Trophoblast cell (in vitro differentiated cells and primary cell): ENCODE data around the gene ZBTB20.
A peak's percentile ranks its signal among the peaks of the same experiment; 100 is the strongest.

Source experiments
- DNase-seq, 2 donors: peaks; one replicate each; pipeline ENCODE4 v3.0.0-alpha.2; 2016
- H2AFZ ChIP-seq: 2 replicates; pipeline ENCODE4 v1.6.1; 2013; ENCODE audit warnings: low read length, moderate library complexity, mild to moderate bottlenecking; ENCODE audit not compliant: insufficient read depth, poor library complexity
- H2AK5ac ChIP-seq: 2 replicates; pipeline ENCODE4 v1.6.1; 2013; ENCODE audit warnings: mild to moderate bottlenecking, low read length
- H2BK120ac ChIP-seq: 2 replicates; pipeline ENCODE4 v1.6.1; 2013; ENCODE audit warnings: low read length, mild to moderate bottlenecking, moderate library complexity; ENCODE audit not compliant: insufficient read depth, poor library complexity
- H2BK12ac ChIP-seq: 2 replicates; pipeline ENCODE4 v1.6.1; 2013; ENCODE audit warnings: mild to moderate bottlenecking, low read length, moderate library complexity
- H2BK5ac ChIP-seq: 2 replicates; pipeline ENCODE4 v1.6.1; 2013; ENCODE audit warnings: low read length, low read depth, moderate library complexity, mild to moderate bottlenecking; ENCODE audit not compliant: poor library complexity
- H3K14ac ChIP-seq: 2 replicates; pipeline ENCODE4 v1.6.1; 2013; ENCODE audit warnings: mild to moderate bottlenecking, low read length
- H3K18ac ChIP-seq: 2 replicates; pipeline ENCODE4 v1.6.1; 2013; ENCODE audit warnings: mild to moderate bottlenecking, low read length
- H3K23ac ChIP-seq: 2 replicates; pipeline ENCODE4 v1.6.1; 2013; ENCODE audit warnings: low read length
- H3K27ac ChIP-seq: 2 replicates; pipeline ENCODE4 v1.5.1; 2013; ENCODE audit warnings: low read depth, mild to moderate bottlenecking, inconsistent platforms, low read length, moderate library complexity
- H3K27me3 ChIP-seq: 2 replicates; pipeline ENCODE4 v1.6.1; 2013; ENCODE audit warnings: inconsistent platforms, mild to moderate bottlenecking, low read length, moderate library complexity; ENCODE audit not compliant: insufficient read depth
- H3K36me3 ChIP-seq, 2 experiments: 1 replicate in 1 of 2; 2 replicates in 1 of 2; pipeline ENCODE4 v1.6.1; 2013; ENCODE audit warnings: low read length in 2 of 2, mild to moderate bottlenecking in 2 of 2, moderate library complexity in 1 of 2; ENCODE audit not compliant: insufficient read depth in 2 of 2, control insufficient read depth in 1 of 2
- H3K4ac ChIP-seq: 2 replicates; pipeline ENCODE4 v1.6.1; 2013; ENCODE audit warnings: low read depth, mild to moderate bottlenecking, low read length, moderate library complexity
- H3K4me1 ChIP-seq, 2 experiments: 1 replicate in 1 of 2; 2 replicates in 1 of 2; pipeline ENCODE4 v1.6.1; 2013; ENCODE audit warnings: low read length in 2 of 2, mild to moderate bottlenecking in 2 of 2, moderate library complexity in 1 of 2; ENCODE audit not compliant: insufficient read depth in 2 of 2, control insufficient read depth in 1 of 2
- H3K4me2 ChIP-seq: 2 replicates; pipeline ENCODE4 v1.6.1; 2013; ENCODE audit warnings: inconsistent platforms, mild to moderate bottlenecking, low read length, moderate library complexity
- H3K4me3 ChIP-seq: 2 replicates; pipeline ENCODE4 v1.5.1; 2013; ENCODE audit warnings: mild to moderate bottlenecking, low read depth, low read length, inconsistent platforms
- H3K79me1 ChIP-seq: one replicate; pipeline ENCODE4 v1.6.1; 2013; ENCODE audit warnings: low read length
- H3K79me2 ChIP-seq: 2 replicates; pipeline ENCODE4 v1.6.1; 2013; ENCODE audit warnings: low read length, mild to moderate bottlenecking; ENCODE audit not compliant: control insufficient read depth, insufficient read depth, poor library complexity
- H3K9ac ChIP-seq: 2 replicates; pipeline ENCODE4 v1.6.1; 2013; ENCODE audit warnings: mild to moderate bottlenecking, low read length
- H3K9me3 ChIP-seq: 2 replicates; pipeline ENCODE4 v1.6.1; 2013; ENCODE audit warnings: low read depth, mild to moderate bottlenecking, control low read depth, inconsistent platforms, low read length; ENCODE audit not compliant: insufficient read depth
- H4K12ac ChIP-seq: 2 replicates; pipeline ENCODE4 v1.6.1; 2013; ENCODE audit warnings: low read depth, mild to moderate bottlenecking, low read length, moderate library complexity
- H4K8ac ChIP-seq: 2 replicates; pipeline ENCODE4 v1.6.1; 2013; ENCODE audit warnings: low read depth, mild to moderate bottlenecking, low read length, moderate library complexity
- H4K91ac ChIP-seq: one replicate; pipeline ENCODE4 v1.6.1; 2013; ENCODE audit warnings: low read depth, mild to moderate bottlenecking, low read length, moderate library complexity
- WGBS: extraction: QIAGEN DNeasy Blood & Tissue Kit; methylation state at CpG from one replicate; pipeline ENCODE4 v1.1.7; 2013; ENCODE audit warnings: missing lambda C conversion rate; ENCODE audit not compliant: insufficient read length, insufficient coverage; ENCODE audit errors: extremely low coverage; 5-methylcytosine and 5-hydroxymethylcytosine counted together

Gene ZBTB20

DNA sequence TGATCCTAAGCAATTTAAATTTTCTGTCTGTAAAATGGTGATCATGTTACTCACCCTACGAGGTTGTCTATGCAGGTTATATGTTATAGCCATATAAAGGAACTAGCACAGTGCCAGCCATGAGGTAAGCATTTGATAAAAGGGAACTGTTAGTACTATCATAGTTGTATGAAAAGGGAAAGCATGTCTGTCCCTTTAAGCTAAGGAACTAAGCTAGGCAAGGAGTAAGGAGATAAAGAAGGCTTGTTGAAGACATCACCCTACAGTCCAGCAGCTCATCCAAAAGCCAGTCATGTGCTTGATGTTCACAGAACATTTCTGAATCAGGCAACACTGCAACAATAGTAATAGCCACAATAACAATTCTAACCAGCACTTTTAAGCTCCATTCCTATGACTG, 243.9 kb downstream of the ZBTB20 start:
- Histone ChIP-seq H3K36me3 (no peaks in the 10 kb centered on the region), H3K18ac (no peak overlapping the region), H3K9ac (no peak overlapping the region), H3K79me1 (no peaks in the 10 kb centered on the region), H3K4me3 (no peak overlapping the region), H2AFZ (no peak overlapping the region), H3K27me3 (no peaks in the 10 kb centered on the region), H3K79me2 (no peaks in the 10 kb centered on the region), H3K27ac (no peak overlapping the region), H2BK5ac (no peak overlapping the region), H3K4ac (no peak overlapping the region), H3K4me1 (no peaks in the 10 kb centered on the region), H3K23ac (no peak overlapping the region), H3K9me3 (no peaks in the 10 kb centered on the region), H4K8ac (no peak overlapping the region), H3K4me2 (no peak overlapping the region), H2BK120ac (no peak overlapping the region), H2AK5ac (no peak overlapping the region), H2BK12ac (no peak overlapping the region), H4K12ac (no peak overlapping the region), H4K91ac (no peak overlapping the region), H3K14ac (no peak overlapping the region)
- DNase-seq = no peak
- no CpG with 5 or more reads among the region's 1 CpG for WGBS

DNA sequence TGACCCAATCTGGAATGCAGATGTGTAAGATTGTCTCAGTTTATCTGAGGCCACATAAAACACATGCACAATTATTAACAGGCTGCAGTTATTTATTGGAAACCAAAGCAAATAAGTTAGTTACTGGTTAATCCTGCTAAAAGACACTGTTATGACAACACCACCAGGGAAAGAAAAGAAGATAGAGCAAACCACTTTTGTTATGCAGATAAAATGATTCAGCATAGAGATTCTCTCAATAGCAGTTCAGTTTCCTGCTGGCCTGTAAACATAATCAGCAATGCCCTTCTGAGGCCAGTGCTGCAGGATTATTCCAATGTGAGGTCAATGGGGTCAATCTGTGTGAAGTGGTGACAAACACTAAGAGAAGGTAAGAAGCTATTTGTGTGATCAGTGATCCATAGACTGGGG, 244.4 kb downstream of the ZBTB20 start:
- no peak overlapping the region for H3K9ac ChIP-seq
- no peak overlapping the region for H2BK5ac ChIP-seq
- no peaks in the 10 kb centered on the region for H3K79me2 ChIP-seq

DNA sequence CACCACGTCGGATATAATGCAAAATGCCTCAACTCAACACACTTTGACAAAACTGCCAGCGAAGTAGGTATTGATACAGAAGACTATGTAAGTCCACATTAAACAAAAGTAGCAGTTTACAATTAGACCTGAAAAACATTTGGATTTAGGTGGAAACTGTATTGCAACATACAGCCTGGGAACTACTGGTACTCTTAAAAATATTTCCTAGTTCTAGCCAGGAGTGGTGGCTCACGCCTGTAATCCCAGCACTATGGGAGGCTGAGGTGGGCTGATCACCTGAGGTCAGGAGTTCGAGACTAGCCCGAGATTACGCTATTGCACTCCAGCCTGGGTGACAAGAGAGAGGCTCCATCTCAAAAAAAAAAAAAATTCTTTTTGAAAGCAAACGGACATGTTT, 246.2 kb downstream of the ZBTB20 start:
- Histone ChIP-seq H4K8ac (no peak overlapping the region), H3K4ac (no peak overlapping the region), H3K4me3 (no peak overlapping the region), H2BK5ac (no peak overlapping the region), H3K18ac (no peak overlapping the region), H2AFZ (no peak overlapping the region), H3K79me1 (no peaks in the 10 kb centered on the region), H3K14ac (no peak overlapping the region), H2AK5ac (no peak overlapping the region), H2BK120ac (no peak overlapping the region), H2BK12ac (no peak overlapping the region), H3K4me1 (no peaks in the 10 kb centered on the region), H3K79me2 (no peaks in the 10 kb centered on the region), H3K9me3 (no peaks in the 10 kb centered on the region), H3K27ac (no peak overlapping the region), H3K9ac (no peak overlapping the region), H4K91ac (no peak overlapping the region), H3K23ac (no peak overlapping the region), H4K12ac (no peak overlapping the region), H3K27me3 (no peaks in the 10 kb centered on the region), H3K4me2 (no peak overlapping the region), H3K36me3 (no peaks in the 10 kb centered on the region)
- peak in 1 of 2 donors; percentile 13 for DNase-seq
- no CpG with 5 or more reads among the region's 8 CpGs for WGBS

More for the DNA sequence above, 244.4 kb downstream of the ZBTB20 start:
- Histone ChIP-seq H2AFZ (no peak overlapping the region), H3K36me3 (no peaks in the 10 kb centered on the region), H3K4me2 (no peak overlapping the region), H2BK12ac (no peak overlapping the region), H3K23ac (no peak overlapping the region), H3K18ac (no peak overlapping the region), H3K79me1 (no peaks in the 10 kb centered on the region), H2BK120ac (no peak overlapping the region), H3K14ac (no peak overlapping the region), H3K9me3 (no peaks in the 10 kb centered on the region), H3K4me1 (no peaks in the 10 kb centered on the region), H3K27me3 (no peaks in the 10 kb centered on the region), H3K4me3 (no peak overlapping the region), H2AK5ac (no peak overlapping the region), H4K8ac (no peak overlapping the region), H4K12ac (no peak overlapping the region), H3K27ac (no peak overlapping the region), H3K4ac (no peak overlapping the region), H4K91ac (no peak overlapping the region)
- DNase-seq = no peak

DNA sequence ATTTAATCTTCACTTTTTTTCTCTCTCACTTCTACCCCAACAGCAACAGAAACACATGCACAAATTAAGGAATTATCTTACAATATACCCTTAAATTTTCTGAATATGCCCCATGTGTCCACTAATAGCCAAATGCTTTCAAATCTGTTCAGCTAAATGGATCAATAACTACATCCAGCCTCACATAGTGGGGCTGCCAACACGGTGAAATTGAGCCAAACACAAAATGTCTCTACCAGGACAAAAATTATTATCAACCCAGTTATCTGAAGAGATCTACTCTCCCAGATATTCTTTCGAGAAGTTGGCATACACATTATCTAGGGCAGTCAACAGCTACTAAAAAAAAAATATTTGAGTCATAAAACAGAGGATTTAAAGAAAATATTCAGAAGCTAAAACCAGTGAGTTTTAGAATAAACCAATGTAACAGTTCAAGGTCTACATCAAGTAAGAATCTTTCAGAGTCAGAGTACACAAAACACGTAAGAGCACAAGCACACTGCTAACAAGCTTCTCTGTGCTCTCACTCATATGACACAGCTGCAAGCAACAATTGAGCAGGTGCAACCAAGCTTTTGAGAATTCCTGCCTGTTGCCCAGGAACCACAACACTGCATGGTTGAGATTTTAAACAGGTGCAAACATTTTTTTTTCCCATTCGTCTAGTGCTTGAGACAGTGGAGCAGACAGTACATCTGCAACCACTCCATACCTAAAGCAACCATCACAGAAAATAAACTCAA, 247.7 kb downstream of the ZBTB20 start:
- Histone ChIP-seq H4K8ac (no peak overlapping the region), H3K27me3 (no peaks in the 10 kb centered on the region), H4K12ac (no peak overlapping the region), H3K18ac (no peak overlapping the region), H3K23ac (no peak overlapping the region), H3K79me1 (no peaks in the 10 kb centered on the region), H3K27ac (no peak overlapping the region), H3K4me2 (peak overlapping the region; percentile 27), H3K14ac (no peak overlapping the region), H3K4ac (no peak overlapping the region), H3K4me3 (no peak overlapping the region), H2BK12ac (no peak overlapping the region), H3K9me3 (no peaks in the 10 kb centered on the region), H3K79me2 (no peaks in the 10 kb centered on the region), H3K9ac (no peak overlapping the region), H3K4me1 (no peaks in the 10 kb centered on the region), H2AFZ (no peak overlapping the region), H2BK5ac (no peak overlapping the region), H3K36me3 (no peaks in the 10 kb centered on the region), H4K91ac (no peak overlapping the region), H2AK5ac (no peak overlapping the region), H2BK120ac (no peak overlapping the region)
- peak; percentile 22 to 53 for DNase-seq
- no CpG with 5 or more reads among the region's 4 CpGs for WGBS
